Measurements from ENCODE around the gene SEMA6B. TPM values are rescaled to one million over a fixed set of nuclear protein-coding genes. Genes with fewer than 3 reads are reported as not detected.

The SEMA6B gene
- total RNA-seq, 1 experiment from 2014 or later = 38.4 TPM

DNA sequence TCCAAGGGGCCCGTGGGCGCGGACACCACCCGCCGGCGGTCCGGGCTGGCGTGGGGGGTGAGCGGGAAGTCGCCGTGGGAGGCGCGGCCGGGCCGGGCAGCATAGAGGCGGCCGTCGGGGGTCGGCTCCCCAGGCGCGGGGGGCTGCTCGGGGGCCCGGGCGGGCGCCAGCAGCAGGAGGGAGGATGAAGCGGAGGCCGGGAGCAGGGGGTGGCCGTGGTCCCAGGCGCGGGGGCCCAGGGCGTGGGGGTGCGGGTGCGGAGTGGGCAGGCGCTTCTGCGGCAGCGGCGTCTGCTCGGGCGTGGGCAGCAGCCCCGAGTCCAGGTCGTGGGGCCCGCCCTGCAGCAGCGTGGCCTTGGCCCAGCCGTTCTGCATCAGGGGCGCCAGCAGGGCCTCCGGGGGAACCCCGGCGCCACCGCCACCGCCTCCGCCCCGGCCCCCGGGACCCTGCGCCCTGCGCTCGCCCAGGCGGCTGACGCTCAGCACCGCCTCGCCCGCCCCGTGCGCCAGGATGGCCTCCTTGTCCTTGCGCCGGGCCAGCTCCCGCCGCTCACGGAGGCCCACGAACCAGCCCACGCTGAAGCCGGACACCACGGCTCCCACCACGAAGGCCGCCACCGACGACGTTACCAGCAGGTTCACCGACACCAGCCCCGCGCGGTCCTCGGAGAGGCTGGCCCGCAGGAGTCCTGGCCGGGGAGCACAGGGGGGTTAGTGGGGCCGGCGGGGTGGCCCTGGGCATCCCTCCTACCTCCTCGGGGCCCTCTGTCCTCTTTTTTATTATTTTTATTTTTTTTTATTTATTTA, 15.4 kb downstream of the SEMA6B start:
- DNase-seq = no peak
- no peak overlapping the region for H2BK15ac ChIP-seq (ENCODE audit: low read depth, low read length)
- H3K4ac ChIP-seq (ENCODE audit: low read depth, low read length) = no peak overlapping the region
- H3K4me2 ChIP-seq (ENCODE audit: insufficient read depth, insufficient read length, low read length) = no peak overlapping the region
- H2BK120ac ChIP-seq (ENCODE audit: low read depth, low read length, poor library complexity, severe bottlenecking) = no peak overlapping the region
- no peak overlapping the region for H4K5ac ChIP-seq (ENCODE audit: insufficient read length, low read depth, low read length)
- TF ChIP-seq, protein P1, sequence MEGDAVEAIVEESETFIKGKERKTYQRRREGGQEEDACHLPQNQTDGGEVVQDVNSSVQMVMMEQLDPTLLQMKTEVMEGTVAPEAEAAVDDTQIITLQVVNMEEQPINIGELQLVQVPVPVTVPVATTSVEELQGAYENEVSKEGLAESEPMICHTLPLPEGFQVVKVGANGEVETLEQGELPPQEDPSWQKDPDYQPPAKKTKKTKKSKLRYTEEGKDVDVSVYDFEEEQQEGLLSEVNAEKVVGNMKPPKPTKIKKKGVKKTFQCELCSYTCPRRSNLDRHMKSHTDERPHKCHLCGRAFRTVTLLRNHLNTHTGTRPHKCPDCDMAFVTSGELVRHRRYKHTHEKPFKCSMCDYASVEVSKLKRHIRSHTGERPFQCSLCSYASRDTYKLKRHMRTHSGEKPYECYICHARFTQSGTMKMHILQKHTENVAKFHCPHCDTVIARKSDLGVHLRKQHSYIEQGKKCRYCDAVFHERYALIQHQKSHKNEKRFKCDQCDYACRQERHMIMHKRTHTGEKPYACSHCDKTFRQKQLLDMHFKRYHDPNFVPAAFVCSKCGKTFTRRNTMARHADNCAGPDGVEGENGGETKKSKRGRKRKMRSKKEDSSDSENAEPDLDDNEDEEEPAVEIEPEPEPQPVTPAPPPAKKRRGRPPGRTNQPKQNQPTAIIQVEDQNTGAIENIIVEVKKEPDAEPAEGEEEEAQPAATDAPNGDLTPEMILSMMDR (conservative IDR thresholded peaks at IDR 0.05) = no peak
- no peak overlapping the region for H3K27ac ChIP-seq (ENCODE audit: insufficient read length, low read depth, low read length)
- peaks cover 2 to 23% (median 9%) of the 10 kb centered on the region in 3 experiments; a peak in 6 of 7 replicates for H3K36me3 Mint-ChIP-seq (ENCODE audit: insufficient read depth in 1 of 3, low read depth in 3 of 3)
- no peaks in the 10 kb centered on the region for H3K79me1 ChIP-seq (ENCODE audit: insufficient read depth, low read depth, low read length, poor library complexity, severe bottlenecking)
- H3K9me3 ChIP-seq (ENCODE audit: control insufficient read depth, low read depth, low read length) = no peaks in the 10 kb centered on the region
- no peaks in the 10 kb centered on the region for H3K4me1 ChIP-seq (ENCODE audit: insufficient read depth, low read length)
- no peak overlapping the region for H4K91ac ChIP-seq (ENCODE audit: insufficient read length, low read depth, low read length)
- peaks cover 3% of the 10 kb centered on the region for H3K27me3 Mint-ChIP-seq (ENCODE audit: low read depth)
- H2AFZ ChIP-seq (ENCODE audit: low read length) = no peak overlapping the region
- H3K27ac Mint-ChIP-seq = no peak overlapping the region
- no peak overlapping the region for H3K23ac ChIP-seq (ENCODE audit: insufficient read length, low read depth, low read length)
- H3K23me2 ChIP-seq (ENCODE audit: insufficient read length, low read depth, low read length, poor library complexity, severe bottlenecking) = no peaks in the 10 kb centered on the region
- no peak overlapping the region for H2BK5ac ChIP-seq (ENCODE audit: insufficient read length, low read length)
- H3T11ph ChIP-seq (ENCODE audit: low read length) = no peak overlapping the region
- H3K56ac ChIP-seq (ENCODE audit: insufficient read length, low read depth, low read length) = no peak overlapping the region
- no peak overlapping the region for H2BK12ac ChIP-seq (ENCODE audit: insufficient read length, low read depth, low read length)
- no peak overlapping the region for H2AK5ac ChIP-seq (ENCODE audit: insufficient read length, low read length)
- no CpG with 5 or more reads among the region's 87 CpGs for WGBS (ENCODE audit: extremely low coverage, insufficient read length, low lambda C conversion rate)
- no peaks in the 10 kb centered on the region for H3K79me2 ChIP-seq (ENCODE audit: insufficient read depth, low read length)
- H3K14ac ChIP-seq (ENCODE audit: insufficient read depth, low read length) = no peak overlapping the region
- no peak overlapping the region for H3K9ac ChIP-seq (ENCODE audit: extremely low read depth, insufficient read length, low read length)
- H3K18ac ChIP-seq (ENCODE audit: insufficient read length, low read depth, low read length) = no peak overlapping the region
- H4K8ac ChIP-seq (replicated peaks; ENCODE audit: insufficient read length, low read depth, low read length) = no peak overlapping the region
- H3K4me1 Mint-ChIP-seq = peaks cover 6 to 9% of the 10 kb centered on the region in 2 experiments
- H3K9me3 Mint-ChIP-seq = peaks cover 0 to 4% of the 10 kb centered on the region in 2 experiments; a peak in 2 of 5 replicates
- H3K4me3 Mint-ChIP-seq = no peak overlapping the region
- no peak overlapping the region for H2BK20ac ChIP-seq (ENCODE audit: low read depth, low read length, poor library complexity, severe bottlenecking)
- no peaks in the 10 kb centered on the region for H3K27me3 ChIP-seq (ENCODE audit: insufficient read depth, low read length)
- H4K20me1 ChIP-seq (ENCODE audit: control insufficient read depth, insufficient read depth, insufficient read length) = peaks cover 3% of the 10 kb centered on the region

All from H9 (cell line).